WTC11 (cell line): ENCODE measurements around the gene F13A1. TPM values are rescaled to one million over a fixed set of nuclear protein-coding genes. Genes with fewer than 3 reads are reported as not detected.

Experiments used
- ATAC-seq: fragments of 200-7000 bp; cut with Tn5 transposase; 2 replicates; pipeline ENCODE4 v1.10.0; 2021; ENCODE audit warnings: mild to moderate bottlenecking, moderate library complexity
- CTCF ChIA-PET: fragments of 300-600 bp; sonication (Branson Sonifier 250); formaldehyde crosslinking; loops from one replicate; lab custom pipeline; 2021; ENCODE audit warnings: antibody characterized with exemption; lab: Charles Lee
- POLR2A ChIA-PET: fragments of 350-600 bp; sonication (Branson Sonifier 250); formaldehyde crosslinking; loops from one replicate; lab custom pipeline; 2021; ENCODE audit warnings: antibody characterized with exemption; lab: Charles Lee
- DNase-seq: peaks from one replicate; pipeline ENCODE4 v3.0.0; 2021; ENCODE audit warnings: low spot score
- H3K27ac Mint-ChIP-seq: 2 replicates; pipeline ENCODE4 v1.8.0; 2021; ENCODE audit warnings: mixed read lengths
- H3K27me3 Mint-ChIP-seq: 2 replicates; pipeline ENCODE4 v1.8.0; 2021; ENCODE audit warnings: low read depth, mild to moderate bottlenecking, moderate library complexity, mixed read lengths
- H3K36me3 Mint-ChIP-seq: 2 replicates; pipeline ENCODE4 v1.8.0; 2021; ENCODE audit warnings: mixed read lengths
- H3K4me1 Mint-ChIP-seq: 2 replicates; pipeline ENCODE4 v1.8.0; 2022; ENCODE audit warnings: mixed read lengths
- H3K4me3 Mint-ChIP-seq: 2 replicates; pipeline ENCODE4 v1.8.0; 2021; ENCODE audit warnings: mild to moderate bottlenecking, moderate library complexity, mixed read lengths
- H3K9me3 Mint-ChIP-seq: 2 replicates; pipeline ENCODE4 v1.8.0; 2021; ENCODE audit warnings: mixed read lengths
- AR ChIP-seq: fragments of 250-450 bp; sonication (Bioruptor Pico); IDR thresholded peaks from 2 replicates; pipeline ENCODE4 v1.9.0; 2021; ENCODE audit warnings: mild to moderate bottlenecking
- ARID4B ChIP-seq: sonication (generic); formaldehyde crosslinking; IDR thresholded peaks from 2 replicates; pipeline ENCODE4 v1.8.0; 2023; ENCODE audit warnings: missing genetic modification reagents, mild to moderate bottlenecking, borderline replicate concordance
- CREM ChIP-seq: sonication (generic); formaldehyde crosslinking; IDR thresholded peaks from 2 replicates; pipeline ENCODE4 v1.8.1; 2022; ENCODE audit warnings: mild to moderate bottlenecking, missing genetic modification reagents, moderate library complexity
- E2F4 ChIP-seq: sonication (generic); formaldehyde crosslinking; IDR thresholded peaks from 2 replicates; pipeline ENCODE4 v1.8.1; 2022; ENCODE audit warnings: low read depth, mild to moderate bottlenecking, moderate library complexity, missing genetic modification reagents, borderline replicate concordance
- EMX1 ChIP-seq: fragments of 250-450 bp; sonication (Bioruptor Pico); IDR thresholded peaks from 2 replicates; pipeline ENCODE4 v1.8.0; 2021; ENCODE audit warnings: mild to moderate bottlenecking
- IRF1 ChIP-seq: sonication (generic); formaldehyde crosslinking; IDR thresholded peaks from 2 replicates; pipeline ENCODE4 v1.8.0; 2023; ENCODE audit warnings: missing genetic modification reagents
- NFE2L1 ChIP-seq: sonication (generic); formaldehyde crosslinking; IDR thresholded peaks from 2 replicates; pipeline ENCODE4 v1.8.1; 2023; ENCODE audit warnings: missing genetic modification reagents
- OVOL2 ChIP-seq: fragments of 250-450 bp; sonication (Bioruptor Pico); IDR thresholded peaks from 2 replicates; pipeline ENCODE4 v1.9.0; 2021; ENCODE audit warnings: mild to moderate bottlenecking, borderline replicate concordance
- PRRX2 ChIP-seq: fragments of 250-450 bp; sonication (Bioruptor Pico); IDR thresholded peaks from 2 replicates; pipeline ENCODE4 v1.8.0; 2021; ENCODE audit warnings: mild to moderate bottlenecking
- SMAD4 ChIP-seq: sonication (generic); formaldehyde crosslinking; IDR thresholded peaks from 2 replicates; pipeline ENCODE4 v1.8.0; 2022; ENCODE audit warnings: mild to moderate bottlenecking, missing genetic modification reagents
- TEAD4 ChIP-seq: sonication (generic); formaldehyde crosslinking; IDR thresholded peaks from 2 replicates; pipeline ENCODE4 v1.8.0; 2022; ENCODE audit warnings: mild to moderate bottlenecking, missing genetic modification reagents
- USF2 ChIP-seq: sonication (generic); formaldehyde crosslinking; IDR thresholded peaks from 2 replicates; pipeline ENCODE4 v1.8.1; 2023; ENCODE audit warnings: mild to moderate bottlenecking, missing genetic modification reagents, moderate library complexity
- ZNF138 ChIP-seq: sonication (generic); formaldehyde crosslinking; conservative IDR thresholded peaks from 2 replicates; pipeline ENCODE4 v1.8.1; 2022; ENCODE audit warnings: mild to moderate bottlenecking, moderate library complexity, missing genetic modification reagents
- ZNF232 ChIP-seq: sonication (generic); formaldehyde crosslinking; IDR thresholded peaks from 2 replicates; pipeline ENCODE4 v1.8.0; 2022; ENCODE audit warnings: mild to moderate bottlenecking, missing genetic modification reagents
- ZNF416 ChIP-seq: fragments of 250-450 bp; sonication (Bioruptor Pico); IDR thresholded peaks from 2 replicates; pipeline ENCODE4 v1.9.0; 2021; ENCODE audit warnings: mild to moderate bottlenecking, inconsistent platforms
- ZNF532 ChIP-seq: fragments of 250-450 bp; sonication (Bioruptor Pico); IDR thresholded peaks from 2 replicates; pipeline ENCODE4 v1.9.0; 2021; ENCODE audit warnings: mild to moderate bottlenecking, borderline replicate concordance
- total RNA-seq: library from RNA; stranded (reverse); gene quantifications from 3 replicates; pipeline ENCODE4 v1.2.3, GENCODE V29; 2021

The F13A1 gene
- total RNA-seq, 1 experiment from 2014 or later, result 1.0 TPM

GRCh38 chr6:6225885-6226529 is 94.5 kb downstream of the F13A1 start:
- peaks cover 7% of the 10 kb centered on the region for H3K4me1 Mint-ChIP-seq
- DNase-seq (no peak), ATAC-seq (no peak)
- H3K27me3 Mint-ChIP-seq, result no peaks in the 10 kb centered on the region; the same call in 1 of the 2 replicates
- TF ChIP-seq AR (CRISPR knock-in tag) (no peak), SMAD4 (no peak), IRF1 (no peak), CREM (no peak), ZNF532 (CRISPR knock-in tag) (no peak), PRRX2 (CRISPR knock-in tag) (no peak), ZNF416 (no peak), E2F4 (CRISPR knock-in tag) (no peak), ZNF138 (no peak), OVOL2 (CRISPR knock-in tag) (no peak), TEAD4 (CRISPR knock-in tag) (no peak), USF2 (CRISPR knock-in tag) (no peak), NFE2L1 (CRISPR knock-in tag) (no peak), ARID4B (CRISPR knock-in tag) (no peak), EMX1 (CRISPR knock-in tag) (no peak), ZNF232 (CRISPR knock-in tag) (no peak)
- ChIA-PET CTCF (no interaction called here), POLR2A (no interaction called here)
- no peak overlapping the region for H3K4me3 Mint-ChIP-seq
- no peak overlapping the region for H3K27ac Mint-ChIP-seq
- peaks cover 4% of the 10 kb centered on the region; the same call in 1 of the 2 replicates for H3K9me3 Mint-ChIP-seq
- no peaks in the 10 kb centered on the region for H3K36me3 Mint-ChIP-seq
